GM12878 (cell line): ENCODE data around the gene VSX2. TPM values are rescaled to one million over a fixed set of nuclear protein-coding genes. Genes with fewer than 3 reads are reported as not detected.
A peak's percentile ranks its signal among the peaks of the same experiment; 100 is the strongest.

Experiments
- ATAC-seq: fragments of 200-7000 bp; cut with Tn5 transposase; 3 replicates; pipeline ENCODE4 v1.9.1; 2020; ENCODE audit warnings: mild to moderate bottlenecking, moderate library complexity
- BruUV-seq: library from RNA; stranded (reverse); fragments of 400-500 nt; replicated peaks from 2 replicates; lab custom pipeline; 2021; lab: Mats Ljungman, UMichigan
- CTCF ChIA-PET: fragments of 300-600 bp; sonication (Branson Sonifier 250); formaldehyde crosslinking; extraction: SDS; loops from one replicate; lab custom pipeline; 2021; ENCODE audit warnings: inconsistent platforms; lab: Yijun Ruan, JAX
- POLR2A ChIA-PET: fragments of 350-600 bp; formaldehyde crosslinking; extraction: SDS; loops from one replicate; lab custom pipeline; 2021; ENCODE audit warnings: inconsistent platforms; lab: Charles Lee
- RAD21 ChIA-PET: fragments of 300-600 bp; sonication (Branson Sonifier 250); formaldehyde crosslinking; loops from one replicate; lab custom pipeline; 2023; ENCODE audit warnings: antibody characterized with exemption; ENCODE audit not compliant: unreplicated experiment; lab: Charles Lee
- SMC1A ChIA-PET: fragments of 300-600 bp; sonication (Branson Sonifier 250); formaldehyde crosslinking; loops from one replicate; lab custom pipeline; 2023; ENCODE audit not compliant: unreplicated experiment, uncharacterized antibody; lab: Charles Lee
- DNase-seq: peaks from one replicate; pipeline ENCODE4 v3.0.0-alpha.2; 2011; ENCODE audit warnings: low read depth, low spot score
- FAIRE-seq: peaks from 3 replicates; lab custom pipeline; 2011; peaks lifted over from hg19 to GRCh38; lab: Jason Lieb, UNC
- H2AFZ ChIP-seq: 2 replicates; pipeline ENCODE4 v1.6.0; 2011; ENCODE audit warnings: low read depth, low read length, control low read depth; ENCODE audit not compliant: control insufficient read depth
- H3K27ac ChIP-seq: 2 replicates; pipeline ENCODE4 v1.5.1; 2011; ENCODE audit warnings: control low read depth; ENCODE audit not compliant: control insufficient read depth, insufficient read depth
- H3K27me3 ChIP-seq, 2 experiments: replicated peaks in 1 of 2; 2 replicates each; pipeline versions ENCODE4 v1.6.0 to v1.6.1; 2011; ENCODE audit warnings: low read length in 1 of 2; ENCODE audit not compliant: control insufficient read depth in 2 of 2, insufficient read depth in 2 of 2
- H3K36me3 ChIP-seq, 2 experiments: 2 replicates each; pipeline ENCODE4 v1.5.1; 2011; ENCODE audit warnings: low read length in 1 of 2; ENCODE audit not compliant: control insufficient read depth in 2 of 2, insufficient read depth in 2 of 2
- H3K4me1 ChIP-seq: 2 replicates; pipeline ENCODE4 v1.6.1; 2011; ENCODE audit warnings: mild to moderate bottlenecking, low read length, moderate library complexity, mixed read lengths; ENCODE audit not compliant: control insufficient read depth, insufficient read depth
- H3K4me2 ChIP-seq: 2 replicates; pipeline ENCODE4 v1.6.0; 2011; ENCODE audit warnings: control low read depth; ENCODE audit not compliant: control insufficient read depth, insufficient read depth
- H3K4me3 ChIP-seq: fragments of 200-600 bp; sonication (generic); 2 replicates; pipeline ENCODE4 v1.5.1; 2016
- H3K79me2 ChIP-seq: 2 replicates; pipeline ENCODE4 v1.6.0; 2011; ENCODE audit warnings: low read length; ENCODE audit not compliant: control insufficient read depth, insufficient read depth
- H3K9ac ChIP-seq: 2 replicates; pipeline ENCODE4 v1.8.0; 2011; ENCODE audit warnings: low read length, control low read depth, mixed read lengths; ENCODE audit not compliant: control insufficient read depth, insufficient read depth
- H3K9me3 ChIP-seq: replicated peaks from 3 replicates; pipeline ENCODE4 v1.5.1; 2011; ENCODE audit warnings: mild to moderate bottlenecking, low read length; ENCODE audit not compliant: control insufficient read depth, insufficient read depth
- H4K20me1 ChIP-seq: 2 replicates; pipeline ENCODE4 v1.6.0; 2011; ENCODE audit not compliant: control insufficient read depth, insufficient read depth
- ASH2L ChIP-seq: fragments of 300-600, 200-600 bp; sonication (generic); IDR thresholded peaks from 2 replicates; pipeline ENCODE4 v1.6.1; 2017; ENCODE audit warnings: low read depth, mild to moderate bottlenecking, borderline replicate concordance
- CBX5 ChIP-seq: sonication (generic); IDR thresholded peaks from 2 replicates; pipeline ENCODE4 v1.6.1; 2016; ENCODE audit warnings: low read depth, moderate library complexity, mild to moderate bottlenecking, inconsistent platforms
- EED ChIP-seq: sonication (generic); IDR thresholded peaks from 2 replicates; pipeline ENCODE4 v1.6.1; 2016; ENCODE audit warnings: antibody characterized with exemption, low read depth
- FOS ChIP-seq: IDR thresholded peaks from 3 replicates; pipeline ENCODE4 v1.6.1; 2011; ENCODE audit warnings: borderline replicate concordance; ENCODE audit not compliant: insufficient read length; ENCODE audit errors: extremely low read depth
- FOXM1 ChIP-seq: IDR thresholded peaks from 2 replicates; pipeline ENCODE4 v1.6.1; 2012; ENCODE audit warnings: low read depth, mild to moderate bottlenecking, inconsistent platforms, low read length, moderate library complexity
- KLF5 ChIP-seq: fragments of 450-650 bp; IDR thresholded peaks from 2 replicates; pipeline ENCODE4 v1.6.1; 2014; ENCODE audit warnings: mild to moderate bottlenecking; ENCODE audit not compliant: partially characterized antibody
- RAD21 ChIP-seq: IDR thresholded peaks from 2 replicates; pipeline ENCODE4 v1.6.1; 2011; ENCODE audit warnings: mild to moderate bottlenecking, low read depth, low read length, moderate library complexity; ENCODE audit not compliant: insufficient read depth
- RAD51 ChIP-seq: fragments of 450-650 bp; IDR thresholded peaks from 2 replicates; pipeline ENCODE4 v1.6.1; 2016; ENCODE audit warnings: moderate library complexity, mild to moderate bottlenecking, inconsistent platforms
- RB1 ChIP-seq: fragments of 450-650 bp; formaldehyde crosslinking; IDR thresholded peaks from 2 replicates; pipeline ENCODE4 v1.6.1; 2017; ENCODE audit warnings: mild to moderate bottlenecking, borderline replicate concordance
- RUNX3 ChIP-seq: IDR thresholded peaks from 2 replicates; pipeline ENCODE4 v1.6.1; 2012; ENCODE audit warnings: low read length, inconsistent platforms
- SMAD5 ChIP-seq: IDR thresholded peaks from 2 replicates; pipeline ENCODE4 v1.6.1; 2016; ENCODE audit warnings: antibody characterized with exemption, low read depth
- SREBF2 ChIP-seq: IDR thresholded peaks from 2 replicates; pipeline ENCODE4 v1.6.1; 2012; ENCODE audit warnings: mild to moderate bottlenecking, low read length
- WRNIP1 ChIP-seq: IDR thresholded peaks from 2 replicates; pipeline ENCODE4 v1.6.1; 2011; ENCODE audit warnings: low read depth, low read length, improper control_type of control experiment, borderline replicate concordance
- ZNF622 ChIP-seq: fragments of 450-650 bp; IDR thresholded peaks from 2 replicates; pipeline ENCODE4 v1.6.1; 2017; ENCODE audit warnings: mild to moderate bottlenecking, inconsistent platforms
- WGBS: methylation state at CpG from one replicate; pipeline ENCODE4 v1.1.6; 2016; ENCODE audit warnings: low lambda C conversion rate; ENCODE audit not compliant: insufficient replicate concordance, insufficient coverage; ENCODE audit errors: missing lambda C conversion rate; 5-methylcytosine and 5-hydroxymethylcytosine counted together
- in situ Hi-C: fragments of 300-500 bp; cut with MboI; formaldehyde crosslinking; loops from 9 replicates; pipeline ENCODE4 v1.14.3; 2018; ENCODE audit warnings: mixed read lengths
- intact Hi-C: fragments of 100-400 bp; cut with micrococcal nuclease; formaldehyde crosslinking; loops from one replicate; pipeline ENCODE4 v1.14.2; 2022; ENCODE audit not compliant: unreplicated experiment
- polyA plus RNA-seq, 11 experiments: library from polyadenylated mRNA; depleted of rRNA in 4 of 11; unstranded in 6 of 11; stranded (reverse) in 5 of 11; fragments of >200 nt; fragmentation: Nextera tagmentation in 4 of 11; fragmentation: Illumina TruSeq in 1 of 11; extraction: Ambion mirVana in 4 of 11; extraction: Trizol in 1 of 11; gene quantifications; 1 replicate in 1 of 11; 2 replicates in 10 of 11; pipeline versions ENCODE4 v1.2.1 to v1.2.3, GENCODE V29; 2011 to 2016; ENCODE audit warnings: inconsistent platforms in 2 of 11, missing spikeins in 2 of 11, low read depth in 1 of 11
- total RNA-seq, 4 experiments: library from RNA; depleted of rRNA in 3 of 4; stranded (reverse); fragments of >200 nt in 3 of 4; fragmentation: Illumina TruSeq in 1 of 4; extraction: Trizol in 1 of 4; gene quantifications; 2 replicates each; pipeline versions ENCODE4 v1.2.1 to v1.2.3, GENCODE V29; 2013 to 2021
- TF ChIP-seq, protein P1 (sequence below): IDR thresholded peaks from 2 replicates; pipeline ENCODE4 v1.6.1; 2011; ENCODE audit warnings: mild to moderate bottlenecking, low read depth, low read length, moderate library complexity; ENCODE audit not compliant: insufficient replicate concordance
- TF ChIP-seq, protein P2 (sequence below): IDR thresholded peaks from 2 replicates; pipeline ENCODE4 v1.6.1; 2012; ENCODE audit warnings: low read depth, low read length, improper control_type of control experiment
- TF ChIP-seq, protein P3 (sequence below), 3 experiments: IDR thresholded peaks in 2 of 3; conservative IDR thresholded peaks in 1 of 3; 2 replicates each; pipeline ENCODE4 v1.5.1; 2011; ENCODE audit warnings: low read depth in 3 of 3, low read length in 3 of 3, mild to moderate bottlenecking in 3 of 3, control low read depth in 2 of 3, moderate library complexity in 2 of 3, inconsistent platforms in 1 of 3, mixed read lengths in 1 of 3; ENCODE audit not compliant: control insufficient read depth in 2 of 3, insufficient read depth in 1 of 3; ENCODE audit errors: extremely low read depth in 1 of 3

The VSX2 gene
- total and polyA plus RNA-seq, 10 of the 15 experiments (the other 5 are each of a cell fraction or from before 2014, with no cell fraction given): 0.04 to 0.05 TPM; not detected in 8

DNA sequence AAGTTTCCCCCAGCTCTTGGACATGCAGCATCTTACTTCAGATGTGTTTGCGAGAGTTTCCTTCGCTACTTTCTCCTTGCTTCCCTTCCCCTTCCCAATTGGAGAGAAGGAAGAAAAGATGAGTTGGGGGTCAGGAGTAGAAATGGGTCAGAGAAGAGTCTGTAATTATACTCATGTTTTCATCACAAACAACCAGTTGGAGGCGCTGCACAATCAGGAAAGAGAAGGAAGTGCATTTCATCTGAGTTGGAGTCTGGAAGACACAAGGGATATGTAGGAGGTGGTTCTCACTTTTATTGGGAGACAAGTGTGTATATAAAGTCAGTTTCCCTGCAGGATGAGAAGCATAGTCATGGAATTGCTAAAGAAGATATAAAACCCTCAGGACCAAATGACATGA, 31.3 kb upstream of the VSX2 start:
- intact Hi-C loops: no loop called here
- Histone ChIP-seq H2AFZ (no peak overlapping the region), H4K20me1 (no peaks in the 10 kb centered on the region), H3K4me1 (no peaks in the 10 kb centered on the region), H3K9ac (no peak overlapping the region), H3K27me3 (no peaks in the 10 kb centered on the region; a peak in 1 of 4 replicates), H3K36me3 (peaks cover 0 to 3% of the 10 kb centered on the region in 2 experiments; a peak in 3 of 4 replicates), H3K4me2 (no peak overlapping the region), H3K4me3 (no peak overlapping the region), H3K9me3 (no peaks in the 10 kb centered on the region), H3K27ac (no peak overlapping the region), H3K79me2 (no peaks in the 10 kb centered on the region)
- CTCF ChIA-PET: interaction anchor here (1.0 to 1.8 kb wide), 2 partner anchors 9 to 49 kb away, joined by 3 to 6 read pairs; no protein-coding TSS in a partner anchor
- POLR2A ChIA-PET: no interaction called here
- no peak for TF ChIP-seq RUNX3
- TF ChIP-seq RB1: no peak
- no peak for TF ChIP-seq WRNIP1
- no peak for TF ChIP-seq ASH2L
- no peak for TF ChIP-seq CBX5
- TF ChIP-seq ZNF622: no peak
- no peak for TF ChIP-seq KLF5
- no peak for TF ChIP-seq FOXM1
- TF ChIP-seq SREBF2: no peak
- no peak for TF ChIP-seq RAD51
- TF ChIP-seq FOS: no peak
- no peak for TF ChIP-seq EED
- no peak for TF ChIP-seq SMAD5
- TF ChIP-seq RAD21: 0 out of 2 replicates have a peak, but pooled peaks have one; percentile 18
- TF ChIP-seq, protein P1, sequence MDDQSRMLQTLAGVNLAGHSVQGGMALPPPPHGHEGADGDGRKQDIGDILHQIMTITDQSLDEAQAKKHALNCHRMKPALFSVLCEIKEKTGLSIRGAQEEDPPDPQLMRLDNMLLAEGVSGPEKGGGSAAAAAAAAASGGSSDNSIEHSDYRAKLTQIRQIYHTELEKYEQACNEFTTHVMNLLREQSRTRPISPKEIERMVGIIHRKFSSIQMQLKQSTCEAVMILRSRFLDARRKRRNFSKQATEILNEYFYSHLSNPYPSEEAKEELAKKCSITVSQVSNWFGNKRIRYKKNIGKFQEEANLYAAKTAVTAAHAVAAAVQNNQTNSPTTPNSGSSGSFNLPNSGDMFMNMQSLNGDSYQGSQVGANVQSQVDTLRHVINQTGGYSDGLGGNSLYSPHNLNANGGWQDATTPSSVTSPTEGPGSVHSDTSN: no peak
- TF ChIP-seq, protein P2, sequence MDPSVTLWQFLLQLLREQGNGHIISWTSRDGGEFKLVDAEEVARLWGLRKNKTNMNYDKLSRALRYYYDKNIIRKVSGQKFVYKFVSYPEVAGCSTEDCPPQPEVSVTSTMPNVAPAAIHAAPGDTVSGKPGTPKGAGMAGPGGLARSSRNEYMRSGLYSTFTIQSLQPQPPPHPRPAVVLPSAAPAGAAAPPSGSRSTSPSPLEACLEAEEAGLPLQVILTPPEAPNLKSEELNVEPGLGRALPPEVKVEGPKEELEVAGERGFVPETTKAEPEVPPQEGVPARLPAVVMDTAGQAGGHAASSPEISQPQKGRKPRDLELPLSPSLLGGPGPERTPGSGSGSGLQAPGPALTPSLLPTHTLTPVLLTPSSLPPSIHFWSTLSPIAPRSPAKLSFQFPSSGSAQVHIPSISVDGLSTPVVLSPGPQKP: no peak
- TF ChIP-seq, protein P3, sequence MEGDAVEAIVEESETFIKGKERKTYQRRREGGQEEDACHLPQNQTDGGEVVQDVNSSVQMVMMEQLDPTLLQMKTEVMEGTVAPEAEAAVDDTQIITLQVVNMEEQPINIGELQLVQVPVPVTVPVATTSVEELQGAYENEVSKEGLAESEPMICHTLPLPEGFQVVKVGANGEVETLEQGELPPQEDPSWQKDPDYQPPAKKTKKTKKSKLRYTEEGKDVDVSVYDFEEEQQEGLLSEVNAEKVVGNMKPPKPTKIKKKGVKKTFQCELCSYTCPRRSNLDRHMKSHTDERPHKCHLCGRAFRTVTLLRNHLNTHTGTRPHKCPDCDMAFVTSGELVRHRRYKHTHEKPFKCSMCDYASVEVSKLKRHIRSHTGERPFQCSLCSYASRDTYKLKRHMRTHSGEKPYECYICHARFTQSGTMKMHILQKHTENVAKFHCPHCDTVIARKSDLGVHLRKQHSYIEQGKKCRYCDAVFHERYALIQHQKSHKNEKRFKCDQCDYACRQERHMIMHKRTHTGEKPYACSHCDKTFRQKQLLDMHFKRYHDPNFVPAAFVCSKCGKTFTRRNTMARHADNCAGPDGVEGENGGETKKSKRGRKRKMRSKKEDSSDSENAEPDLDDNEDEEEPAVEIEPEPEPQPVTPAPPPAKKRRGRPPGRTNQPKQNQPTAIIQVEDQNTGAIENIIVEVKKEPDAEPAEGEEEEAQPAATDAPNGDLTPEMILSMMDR (IDR thresholded peaks at IDR 0.05 in 2 of 3, conservative IDR thresholded peaks at IDR 0.05 in 1 of 3; ENCODE audit: control insufficient read depth in 2 of 3, extremely low read depth in 1 of 3, insufficient read depth in 1 of 3, low read depth in 3 of 3, low read length in 3 of 3): peak; percentile 12 to 21 (median 19); a peak in 2 of 6 replicates
- SMC1A ChIA-PET: interaction anchor here (1.0 kb wide), 1 partner anchor 96 kb away, joined by 3 read pairs; no protein-coding TSS in a partner anchor
- DNase-seq: no peak
- in situ Hi-C loops: no loop called here
- ATAC-seq: no peak
- no peak for FAIRE-seq
- 100% methylated on average over 3 of the region's 3 CpGs for WGBS
- RAD21 ChIA-PET: no interaction called here
- no TSS peak for BruUV-seq
